AG04449 (cell line): Measurements from ENCODE around the gene SMC1B.

Experiments
- CTCF ChIA-PET: fragments of 350-600 bp; formaldehyde crosslinking; extraction: SDS; loops from one replicate; lab custom pipeline; 2021; ENCODE audit warnings: antibody characterized with exemption; lab: Yijun Ruan, JAX
- POLR2A ChIA-PET: fragments of 400-600, 350-600 bp; formaldehyde crosslinking; extraction: SDS; loops from one replicate; lab custom pipeline; 2020; ENCODE audit warnings: antibody characterized with exemption, inconsistent platforms; lab: Yijun Ruan, JAX
- DNase-seq: peaks from one replicate; pipeline ENCODE4 v3.0.0-alpha.2; 2010; ENCODE audit warnings: low read depth, low spot score
- H3K4me3 ChIP-seq: 2 replicates; pipeline ENCODE4 v1.5.1; 2011; ENCODE audit warnings: low read depth, mild to moderate bottlenecking, control low read depth, low read length
- CTCF ChIP-seq: IDR thresholded peaks from one replicate; pipeline ENCODE4 v1.5.1; 2011; ENCODE audit warnings: mild to moderate bottlenecking, moderate library complexity, low read length, control low read depth, inconsistent platforms; ENCODE audit not compliant: insufficient read depth; ENCODE audit errors: missing control alignments

Gene SMC1B

GRCh38 chr22:45424241-45424731, 10.9 kb upstream of the SMC1B start:
- POLR2A ChIA-PET, result no interaction called here
- H3K4me3 ChIP-seq, result no peak overlapping the region
- no peak for DNase-seq
- CTCF ChIA-PET, result interaction anchor here (2.1 kb wide), 1 partner anchor 9 kb away, joined by 13 read pairs; no protein-coding TSS in a partner anchor
- no peak for TF ChIP-seq CTCF

DNA sequence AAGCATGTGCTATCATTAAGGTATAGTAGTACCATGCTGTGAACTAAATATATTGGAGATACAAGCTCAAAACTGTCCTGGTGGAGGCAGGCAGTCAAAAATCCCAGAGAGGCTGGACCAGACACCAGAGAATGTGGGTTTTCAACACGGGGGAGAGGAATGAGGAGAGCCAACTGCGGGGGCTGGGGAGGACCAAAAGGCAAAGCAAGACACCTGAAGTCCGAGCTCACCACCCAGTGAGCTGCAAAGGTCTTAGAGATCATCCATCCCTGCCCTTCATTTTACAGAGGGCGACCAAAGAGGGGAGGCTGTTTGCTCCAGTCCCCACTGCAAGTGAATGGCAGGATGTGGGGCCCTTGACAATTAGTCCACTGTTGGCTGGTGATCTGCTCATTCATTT, 10.1 kb upstream of the SMC1B start:
- ChIA-PET POLR2A (no interaction called here), CTCF (interaction anchor here (0.6 to 2.1 kb wide), 3 partner anchors 10 to 13 kb away, joined by 3 to 13 read pairs (median 6); partner anchors contain the start of genes RIBC2 and SMC1B)
- no peak overlapping the region for H3K4me3 ChIP-seq
- DNase-seq, result no peak
- TF ChIP-seq CTCF, result no peak

DNA sequence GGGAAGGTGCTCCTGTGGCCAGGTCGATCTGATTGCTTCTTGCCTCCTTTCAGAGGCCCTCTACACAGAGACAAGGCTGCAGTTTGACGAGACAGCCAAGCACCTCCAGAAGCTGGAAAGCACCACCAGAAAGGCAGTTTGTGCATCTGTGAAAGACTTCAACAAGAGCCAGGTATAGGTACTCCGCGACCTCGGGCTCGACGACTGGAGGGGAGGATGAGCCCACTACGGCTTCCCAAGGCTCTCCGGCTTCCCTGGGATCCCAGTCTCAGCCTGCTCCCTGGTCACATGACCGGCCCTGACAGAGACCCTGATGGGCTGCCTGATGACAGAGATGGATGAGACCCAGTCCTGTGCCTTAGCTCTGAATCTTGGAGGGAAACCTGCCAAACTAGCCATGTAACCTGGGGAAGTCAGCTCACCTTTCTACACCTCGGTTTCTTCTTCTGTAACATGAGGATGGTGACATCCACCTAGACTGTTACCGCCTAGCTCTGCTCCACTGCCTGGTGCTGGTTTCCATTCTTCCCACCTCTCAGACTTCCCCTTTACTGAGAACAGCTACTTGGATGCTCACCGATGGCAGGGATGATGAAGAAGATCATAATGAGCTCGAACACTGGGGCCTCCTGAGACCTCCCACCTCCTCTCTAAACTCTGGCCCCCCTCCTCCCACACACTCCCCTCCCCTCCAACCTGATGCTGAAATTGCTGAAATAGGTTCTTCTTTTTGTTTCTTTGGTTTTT, 9.0 kb upstream of the SMC1B start:
- ChIA-PET POLR2A (no interaction called here), CTCF (interaction anchor here (0.5 to 2.1 kb wide), 4 partner anchors 11 to 321 kb away, joined by 3 to 13 read pairs (median 4); no protein-coding TSS in a partner anchor)
- TF ChIP-seq CTCF, result no peak
- no peak overlapping the region for H3K4me3 ChIP-seq
- no peak for DNase-seq

DNA sequence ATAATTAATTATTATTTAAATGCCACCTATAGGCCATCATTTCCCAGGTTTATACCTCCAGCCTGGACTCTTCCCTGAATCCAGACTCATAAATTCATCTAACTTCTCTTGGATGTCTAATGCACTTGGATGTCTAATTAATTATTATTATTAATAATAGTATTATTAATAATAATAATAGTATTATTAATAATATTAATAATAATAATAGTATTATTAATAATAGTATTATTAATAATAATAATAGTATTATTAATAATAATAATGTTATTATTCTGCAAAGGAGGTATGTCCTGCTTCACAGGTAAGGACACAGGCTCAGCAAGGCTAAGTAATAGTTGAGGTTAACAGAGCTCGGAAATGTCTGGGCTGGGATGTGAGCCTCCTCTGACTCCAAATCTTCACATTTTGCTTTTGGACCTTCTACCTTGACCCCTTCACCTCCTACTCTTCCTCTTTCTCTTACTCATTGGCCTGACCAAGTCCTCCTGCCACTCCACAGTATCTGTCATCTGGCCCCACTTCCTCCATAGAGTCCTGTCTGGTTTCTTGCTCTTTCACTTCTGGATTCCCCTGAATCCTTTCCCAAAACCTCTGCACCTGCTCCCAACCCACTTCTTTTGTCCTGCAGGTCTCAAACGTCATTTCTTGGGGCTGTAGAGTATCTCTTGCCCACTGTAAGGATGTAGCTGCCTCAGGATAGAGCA, 8.1 kb upstream of the SMC1B start:
- POLR2A ChIA-PET, result no interaction called here
- H3K4me3 ChIP-seq, result no peak overlapping the region
- CTCF ChIA-PET, result interaction anchor here (0.9 to 1.8 kb wide), 2 partner anchors 15 to 320 kb away, joined by 3 to 6 read pairs; no protein-coding TSS in a partner anchor
- no peak for DNase-seq
- TF ChIP-seq CTCF, result no peak

DNA sequence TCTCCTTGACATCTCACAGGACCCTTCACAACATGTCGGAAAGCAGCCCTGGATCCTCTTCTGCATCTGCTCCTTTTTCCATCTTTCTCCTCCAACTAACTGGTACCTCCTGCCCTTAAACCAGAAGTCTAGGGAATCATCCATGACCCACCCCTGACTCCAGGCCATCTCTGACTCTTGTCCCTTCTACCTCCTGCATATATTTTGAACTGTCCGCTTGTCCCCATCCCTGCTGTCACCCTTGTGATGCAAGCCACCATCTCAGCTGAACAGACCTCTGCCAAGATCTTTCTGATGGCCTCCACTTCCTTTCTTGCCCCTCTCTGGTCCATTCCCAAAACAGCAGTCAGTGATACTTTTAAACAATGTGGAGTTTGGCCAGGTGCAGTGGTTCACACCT, 7.1 kb upstream of the SMC1B start:
- ChIA-PET CTCF (no interaction called here), POLR2A (no interaction called here)
- TF ChIP-seq CTCF, result no peak
- no peak for DNase-seq
- no peak overlapping the region for H3K4me3 ChIP-seq

DNA sequence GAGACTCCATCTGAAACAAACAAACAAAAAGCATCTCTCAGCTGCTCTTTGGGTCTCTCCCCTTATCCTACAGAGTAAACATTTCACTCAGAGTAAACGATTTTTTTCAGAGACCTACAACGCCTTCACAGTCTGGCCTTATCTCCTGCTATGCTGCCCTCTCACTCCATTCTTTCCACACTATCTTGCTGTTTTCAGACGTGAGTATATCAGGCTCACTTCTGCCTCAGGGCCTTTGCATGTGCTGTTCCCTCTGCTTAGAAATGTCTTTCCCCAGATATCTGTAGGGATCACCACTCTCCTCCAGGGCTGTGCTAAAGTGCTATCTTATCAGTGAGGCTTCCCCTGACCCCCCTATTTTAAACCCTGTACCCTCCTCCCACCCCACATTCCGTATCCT, 6.6 kb upstream of the SMC1B start:
- ChIA-PET CTCF (no interaction called here), POLR2A (no interaction called here)
- H3K4me3 ChIP-seq, result no peak overlapping the region
- no peak for DNase-seq
- no peak for TF ChIP-seq CTCF
